Medulla oblongata (tissue), 1 donor: Measurements from ENCODE around the gene GPHN.

Experiments used
- DNase-seq: peaks from one replicate; pipeline ENCODE4 v3.0.0-alpha.2; 2015; ENCODE audit errors: extremely low spot score

The GPHN gene

DNA sequence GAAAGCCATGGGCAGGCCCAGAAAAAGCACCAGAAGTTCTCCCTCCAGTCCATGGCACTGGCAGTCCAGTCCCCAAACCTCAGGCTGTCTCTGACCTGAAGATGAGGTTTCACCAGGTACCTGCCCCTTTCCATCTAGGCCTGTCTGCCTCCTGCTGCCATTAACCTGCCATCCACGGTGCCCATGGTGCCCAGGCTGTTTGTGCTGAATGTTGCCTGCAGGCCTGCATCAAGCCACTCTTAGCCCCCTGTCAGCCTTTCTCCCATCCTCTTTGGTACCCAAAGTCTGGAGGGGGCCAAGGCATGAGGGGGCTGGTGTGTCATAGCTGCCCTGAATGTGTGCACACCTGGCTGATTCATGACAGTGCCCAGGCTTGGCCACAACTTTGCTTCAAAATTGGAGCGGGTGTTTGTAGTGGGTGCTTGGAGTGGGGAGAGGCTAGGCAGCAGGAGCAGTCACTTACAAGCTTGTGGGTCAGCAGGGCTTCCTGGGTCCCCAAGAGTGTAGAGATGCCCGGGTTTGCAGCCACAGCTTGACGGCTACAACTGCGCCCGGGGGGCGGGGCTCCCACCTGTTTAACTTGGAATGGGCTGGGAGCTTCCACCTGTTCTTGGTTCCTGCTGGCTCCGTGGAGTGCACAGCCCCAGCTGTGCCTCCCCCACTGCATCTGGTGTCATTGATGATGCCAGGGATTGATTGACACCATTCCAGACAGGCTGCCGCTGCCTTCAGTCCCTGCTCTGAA is 88.5 kb downstream of the GPHN start:
- no peak for DNase-seq

DNA sequence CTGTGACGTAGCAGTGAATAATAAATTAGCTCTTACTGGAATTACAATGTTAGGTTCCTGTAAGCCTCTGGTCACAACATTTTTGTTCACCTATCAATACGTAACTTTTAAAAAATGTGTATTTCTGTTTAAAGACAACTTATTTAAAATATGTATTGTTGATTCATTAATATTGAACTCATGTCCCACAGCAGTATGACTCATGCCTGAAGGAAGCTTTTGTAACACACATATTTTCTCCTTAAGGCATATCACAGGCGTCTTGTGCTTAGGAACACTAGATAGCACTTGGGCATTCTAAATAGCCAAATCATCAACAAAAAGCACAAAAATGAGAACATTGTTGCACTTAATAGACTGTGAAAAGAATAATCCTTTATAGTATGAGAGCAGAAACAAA is 92.5 kb downstream of the GPHN start:
- no peak for DNase-seq

GRCh38 chr14:66601932-66602578 is 94.1 kb downstream of the GPHN start:
- DNase-seq: no peak

- DNase-seq: no peak
These were observed 96.0 kb downstream of the GPHN start for GRCh38 chr14:66603945-66604344.

- no peak for DNase-seq
These were observed 98.9 kb downstream of the GPHN start for GRCh38 chr14:66606826-66607225.

- no peak for DNase-seq
These were observed 102.2 kb downstream of the GPHN start for GRCh38 chr14:66610154-66610563.

DNA sequence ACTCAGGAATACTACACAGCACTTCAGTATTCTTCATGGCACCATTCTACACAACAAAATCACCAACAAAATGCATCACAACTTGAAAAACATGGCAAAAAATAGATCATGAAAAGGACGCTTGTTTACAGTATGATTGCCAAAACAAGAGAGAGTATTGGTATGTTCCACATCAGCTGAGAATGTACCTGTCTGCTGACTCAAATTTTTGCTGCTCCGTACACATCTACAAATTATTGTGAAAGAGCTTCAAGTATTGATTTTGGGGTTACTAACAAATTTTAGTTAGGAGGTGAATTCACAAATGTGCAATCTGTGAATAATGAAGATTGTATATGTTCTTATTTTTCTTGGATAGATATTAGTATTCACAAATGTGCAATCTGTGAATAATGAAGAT is 105.4 kb downstream of the GPHN start:
- no peak for DNase-seq

DNA sequence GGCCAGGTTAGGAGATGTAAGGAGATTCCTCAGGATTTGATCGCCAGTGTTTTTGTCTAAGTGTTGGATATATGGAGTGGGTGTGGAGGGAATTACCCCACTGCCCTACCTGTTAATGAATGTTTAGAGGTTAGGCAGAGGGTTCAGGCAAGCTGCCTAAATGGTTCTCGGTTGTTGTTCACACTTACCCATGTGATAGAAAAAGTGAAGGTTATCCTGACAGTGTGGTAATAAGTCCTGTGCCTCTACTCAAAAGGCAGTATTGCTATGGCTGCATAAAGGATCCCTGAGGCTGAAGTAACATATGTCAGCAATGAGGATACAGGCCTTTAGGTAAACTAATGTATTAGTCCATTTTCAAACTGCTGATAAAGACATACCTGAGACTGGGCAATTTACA is 112.0 kb downstream of the GPHN start:
- no peak for DNase-seq

GRCh38 chr14:66623838-66624237 is 115.9 kb downstream of the GPHN start:
- no peak for DNase-seq

DNA sequence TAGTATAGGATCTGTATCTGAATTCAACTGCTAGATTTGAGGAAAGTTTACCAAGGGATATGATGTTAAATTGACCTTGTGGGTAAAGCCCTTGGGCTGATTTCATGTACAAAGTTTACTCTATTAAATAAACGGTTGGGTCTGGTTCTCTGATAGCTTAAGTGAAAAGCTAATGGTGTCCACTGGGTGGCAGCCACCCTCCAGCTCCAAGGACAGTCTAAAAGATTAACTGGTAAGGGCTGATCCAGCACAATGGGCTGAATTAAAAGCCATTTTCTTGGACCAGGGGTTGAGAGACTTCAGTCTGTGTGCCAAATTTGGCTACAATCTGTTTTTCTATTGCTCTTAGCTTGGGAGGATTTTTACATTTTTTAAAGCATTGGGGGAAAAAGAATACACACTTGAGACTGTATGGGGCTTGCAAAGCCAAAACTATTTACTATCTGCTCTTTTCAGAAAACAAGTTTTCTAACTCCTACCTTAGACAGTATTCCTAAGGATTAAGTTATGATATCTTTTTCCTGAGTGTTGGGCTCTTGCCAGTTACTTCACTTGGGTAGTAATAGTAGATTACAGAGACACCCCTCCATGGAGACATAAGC is 116.5 kb downstream of the GPHN start:
- DNase-seq: peak; percentile 79

DNA sequence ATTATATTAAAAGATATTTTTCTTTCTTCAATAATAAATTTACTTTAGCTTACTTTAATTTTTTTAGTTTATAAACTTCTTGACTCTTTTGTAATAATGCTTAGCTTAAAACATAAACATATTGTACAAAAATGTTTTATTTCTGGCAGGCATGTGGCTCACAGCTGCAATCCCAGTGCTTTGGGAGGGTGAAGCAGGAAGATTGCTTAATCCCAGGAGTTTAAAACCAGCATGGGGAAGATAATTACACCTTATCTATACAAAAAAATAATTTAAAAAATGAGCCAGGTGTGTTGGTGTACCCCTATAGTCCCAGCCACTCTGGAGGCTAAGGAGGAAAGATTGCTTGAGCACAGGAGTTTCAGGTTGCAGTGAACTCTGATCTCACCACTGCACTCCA is 120.7 kb downstream of the GPHN start:
- no peak for DNase-seq

GRCh38 chr14:66629499-66629898 is 121.6 kb downstream of the GPHN start:
- no peak for DNase-seq

- DNase-seq: no peak
These were observed 126.9 kb downstream of the GPHN start for GRCh38 chr14:66634876-66635275.

GRCh38 chr14:66635435-66635834 is 127.5 kb downstream of the GPHN start:
- DNase-seq: no peak

- no peak for DNase-seq
These were observed 128.3 kb downstream of the GPHN start for GRCh38 chr14:66636240-66636639.

GRCh38 chr14:66638689-66639088 is 130.7 kb downstream of the GPHN start:
- no peak for DNase-seq

- DNase-seq: no peak
These were observed 134.1 kb downstream of the GPHN start for GRCh38 chr14:66641861-66642635.

- no peak for DNase-seq
These were observed 135.4 kb downstream of the GPHN start for GRCh38 chr14:66643344-66643743.

GRCh38 chr14:66645716-66646115 is 137.8 kb downstream of the GPHN start:
- DNase-seq: no peak

DNA sequence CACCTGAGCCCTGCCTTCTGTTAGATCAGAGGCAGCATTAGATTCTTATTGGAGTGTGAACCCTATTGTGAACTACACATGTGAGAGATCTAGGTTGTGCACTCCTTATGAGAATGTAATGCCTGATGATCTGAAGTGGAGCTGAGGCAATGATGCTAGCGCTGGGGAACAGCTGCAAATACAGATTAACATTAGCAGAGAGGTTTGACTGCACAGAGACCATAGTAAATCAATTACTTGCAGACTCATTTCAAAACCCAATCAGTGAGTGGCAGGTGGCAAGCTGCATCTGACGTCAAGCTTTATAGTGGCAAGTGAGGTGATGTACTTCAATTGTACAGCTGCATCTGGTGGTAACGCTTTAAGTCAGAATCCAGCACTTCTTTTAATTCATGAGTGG is 141.6 kb downstream of the GPHN start:
- DNase-seq: no peak

- no peak for DNase-seq
These were observed 142.6 kb downstream of the GPHN start for GRCh38 chr14:66650491-66650911.

DNA sequence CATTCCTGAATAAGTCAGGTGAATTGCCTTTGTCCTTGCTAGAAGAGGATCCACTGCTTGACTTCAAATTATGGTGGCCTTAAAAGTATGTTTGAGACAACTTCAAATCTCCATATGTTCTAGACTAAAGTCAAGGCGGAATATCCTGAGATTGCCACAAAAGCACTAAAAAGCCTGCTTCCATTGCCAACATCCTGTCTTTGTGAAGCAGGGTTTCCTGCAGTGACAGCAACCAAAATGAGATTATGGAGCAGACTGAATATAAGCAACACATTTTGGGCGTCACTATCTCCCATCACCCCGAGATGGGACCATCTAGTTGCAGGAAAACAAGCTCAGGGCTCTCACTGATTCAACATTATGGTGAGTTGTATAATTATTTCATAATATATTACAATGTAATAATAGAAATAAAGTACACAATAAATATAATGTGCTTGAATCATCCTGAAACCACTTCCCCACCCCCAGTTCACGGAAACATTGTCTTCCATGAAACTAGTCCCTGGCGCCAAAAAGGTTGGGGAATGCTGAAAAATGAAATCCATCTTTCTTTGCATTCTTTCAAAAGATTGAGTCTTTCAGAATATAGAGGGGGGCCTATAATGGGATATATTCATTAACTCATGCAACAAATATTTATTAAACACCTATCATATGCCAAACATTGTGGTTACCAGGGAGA is 143.7 kb downstream of the GPHN start:
- DNase-seq: no peak
